ENCODE results near the gene IQCF5. TPM values are rescaled to one million over a fixed set of nuclear protein-coding genes. Genes with fewer than 3 reads are reported as not detected.

IQCF5 gene
- total RNA-seq, 3 donors from 2014 or later (not counting 1 experiment from before 2014, with no cell fraction given), result not detected

- no peak overlapping the region for H3K4me3 Mint-ChIP-seq
- H3K9me3 Mint-ChIP-seq, result no peaks in the 10 kb centered on the region
- TF ChIP-seq, protein P1, sequence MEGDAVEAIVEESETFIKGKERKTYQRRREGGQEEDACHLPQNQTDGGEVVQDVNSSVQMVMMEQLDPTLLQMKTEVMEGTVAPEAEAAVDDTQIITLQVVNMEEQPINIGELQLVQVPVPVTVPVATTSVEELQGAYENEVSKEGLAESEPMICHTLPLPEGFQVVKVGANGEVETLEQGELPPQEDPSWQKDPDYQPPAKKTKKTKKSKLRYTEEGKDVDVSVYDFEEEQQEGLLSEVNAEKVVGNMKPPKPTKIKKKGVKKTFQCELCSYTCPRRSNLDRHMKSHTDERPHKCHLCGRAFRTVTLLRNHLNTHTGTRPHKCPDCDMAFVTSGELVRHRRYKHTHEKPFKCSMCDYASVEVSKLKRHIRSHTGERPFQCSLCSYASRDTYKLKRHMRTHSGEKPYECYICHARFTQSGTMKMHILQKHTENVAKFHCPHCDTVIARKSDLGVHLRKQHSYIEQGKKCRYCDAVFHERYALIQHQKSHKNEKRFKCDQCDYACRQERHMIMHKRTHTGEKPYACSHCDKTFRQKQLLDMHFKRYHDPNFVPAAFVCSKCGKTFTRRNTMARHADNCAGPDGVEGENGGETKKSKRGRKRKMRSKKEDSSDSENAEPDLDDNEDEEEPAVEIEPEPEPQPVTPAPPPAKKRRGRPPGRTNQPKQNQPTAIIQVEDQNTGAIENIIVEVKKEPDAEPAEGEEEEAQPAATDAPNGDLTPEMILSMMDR (IDR thresholded peaks at IDR 0.05), result no peak
- H3K27ac Mint-ChIP-seq, result no peak overlapping the region
- Histone ChIP-seq H3K36me3 (ENCODE audit: control insufficient read depth, insufficient read depth, low read length) (no peaks in the 10 kb centered on the region), H3K27me3 (ENCODE audit: control insufficient read depth, insufficient read depth, low read length) (peaks cover 6% of the 10 kb centered on the region), H3K9me3 (ENCODE audit: control insufficient read depth, insufficient read depth, low read length) (no peaks in the 10 kb centered on the region), H3K4me1 (ENCODE audit: control insufficient read depth, insufficient read depth, low read length) (no peaks in the 10 kb centered on the region), H3K27ac (ENCODE audit: low read length) (no peak overlapping the region), H3K4me3 (ENCODE audit: low read length) (no peak overlapping the region)
- intact Hi-C loops (cut with micrococcal nuclease), result no loop called here
- no peak for DNase-seq
- ATAC-seq, result no peak
- H3K4me1 Mint-ChIP-seq, result peaks cover 0 to 3% of the 10 kb centered on the region in 2 donors
- peaks cover 25 to 46% of the 10 kb centered on the region in 2 donors for H3K27me3 Mint-ChIP-seq (ENCODE audit: low read depth in 2 of 2)
- no peaks in the 10 kb centered on the region for H3K36me3 Mint-ChIP-seq
These were observed 11.0 kb upstream of the IQCF5 start for GRCh38 chr3:51886447-51886846.

GRCh38 chr3:51879937-51880336, 4.5 kb upstream of the IQCF5 start:
- WGBS (ENCODE audit: insufficient coverage), result 60% methylated on average over 1 of the region's 2 CpGs
- no peak for DNase-seq
- no peak overlapping the region for H3K27ac ChIP-seq (ENCODE audit: low read length)
- H3K36me3 ChIP-seq (ENCODE audit: control insufficient read depth, insufficient read depth, low read length), result no peaks in the 10 kb centered on the region
- no peak overlapping the region for H3K4me3 ChIP-seq (ENCODE audit: low read length)
- Mint-ChIP-seq H3K36me3 (no peaks in the 10 kb centered on the region), H3K4me3 (no peak overlapping the region), H3K27ac (no peak overlapping the region), H3K9me3 (no peaks in the 10 kb centered on the region), H3K4me1 (peaks cover 3 to 8% of the 10 kb centered on the region in 2 donors), H3K27me3 (ENCODE audit: low read depth in 2 of 2) (peaks cover 23 to 33% of the 10 kb centered on the region in 2 donors)
- H3K9me3 ChIP-seq (ENCODE audit: control insufficient read depth, insufficient read depth, low read length), result no peaks in the 10 kb centered on the region
- ATAC-seq, result no peak
- intact Hi-C loops (cut with micrococcal nuclease), result no loop called here
- peaks cover 4% of the 10 kb centered on the region for H3K27me3 ChIP-seq (ENCODE audit: control insufficient read depth, insufficient read depth, low read length)
- H3K4me1 ChIP-seq (ENCODE audit: control insufficient read depth, insufficient read depth, low read length), result no peaks in the 10 kb centered on the region
- TF ChIP-seq, protein P1 (IDR thresholded peaks at IDR 0.05), result no peak

DNA sequence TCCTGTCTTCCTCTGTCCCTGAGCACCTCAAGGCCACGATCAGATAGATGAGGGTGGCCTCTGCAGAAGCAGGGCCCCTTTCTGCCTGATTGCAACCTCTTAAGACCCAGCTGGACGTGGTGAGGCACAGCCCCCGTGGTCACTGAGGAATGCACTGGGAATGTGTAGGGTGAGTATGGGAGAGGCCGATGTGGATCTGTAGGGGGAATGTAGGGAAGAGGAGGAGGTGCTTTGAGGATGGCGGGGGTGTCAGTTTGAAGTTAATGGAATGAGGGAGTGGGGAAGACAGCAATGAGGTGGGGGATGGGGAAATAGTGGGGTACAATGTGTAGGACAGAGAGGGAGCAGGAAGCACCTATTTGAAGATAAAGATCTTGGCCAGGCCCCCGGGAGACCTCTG, 785 bp upstream of the IQCF5 start:
- TF ChIP-seq, protein P1 (IDR thresholded peaks at IDR 0.05), result no peak
- Mint-ChIP-seq H3K9me3 (no peaks in the 10 kb centered on the region), H3K4me1 (peaks cover 8 to 16% of the 10 kb centered on the region in 2 donors), H3K27me3 (ENCODE audit: low read depth in 2 of 2) (peaks cover 20 to 22% of the 10 kb centered on the region in 2 donors), H3K27ac (no peak overlapping the region), H3K4me3 (no peak overlapping the region), H3K36me3 (no peaks in the 10 kb centered on the region)
- DNase-seq (no peak), ATAC-seq (no peak)
- Histone ChIP-seq H3K9me3 (ENCODE audit: control insufficient read depth, insufficient read depth, low read length) (no peaks in the 10 kb centered on the region), H3K36me3 (ENCODE audit: control insufficient read depth, insufficient read depth, low read length) (no peaks in the 10 kb centered on the region), H3K4me3 (ENCODE audit: low read length) (no peak overlapping the region), H3K4me1 (ENCODE audit: control insufficient read depth, insufficient read depth, low read length) (no peaks in the 10 kb centered on the region), H3K27me3 (ENCODE audit: control insufficient read depth, insufficient read depth, low read length) (peaks cover 2% of the 10 kb centered on the region), H3K27ac (ENCODE audit: low read length) (no peak overlapping the region)
- WGBS (ENCODE audit: insufficient coverage), result 65% methylated on average over 6 of the region's 6 CpGs
- intact Hi-C loops (cut with micrococcal nuclease), result no loop called here

DNA sequence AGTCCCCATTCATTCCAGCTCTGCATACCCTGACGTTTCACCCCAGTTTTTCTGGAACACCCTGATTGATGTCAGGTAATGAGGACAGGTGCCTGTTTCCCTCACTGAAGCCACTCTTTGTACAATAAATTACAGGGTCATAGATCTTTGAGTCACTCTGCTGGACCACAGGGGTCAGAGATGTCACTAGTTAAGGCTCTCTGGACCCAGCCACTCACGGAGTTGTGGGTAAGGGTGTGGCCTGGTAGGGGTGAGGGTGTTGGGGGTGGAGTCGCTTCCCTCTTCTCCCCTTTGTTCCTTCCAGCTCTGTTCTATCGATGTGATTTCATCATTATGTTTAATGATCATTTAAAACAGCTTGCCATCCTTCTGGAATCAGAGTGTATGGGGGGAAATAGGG, 512 bp downstream of the IQCF5 start:
- Mint-ChIP-seq H3K27ac (peak overlapping the region in 1 of 2 donors; percentile 12), H3K4me1 (peaks cover 8 to 16% of the 10 kb centered on the region in 2 donors), H3K27me3 (ENCODE audit: low read depth in 2 of 2) (peaks cover 18 to 20% of the 10 kb centered on the region in 2 donors), H3K4me3 (no peak overlapping the region), H3K36me3 (no peaks in the 10 kb centered on the region), H3K9me3 (no peaks in the 10 kb centered on the region)
- WGBS (ENCODE audit: insufficient coverage), result 25% methylated on average over 1 of the region's 4 CpGs
- Histone ChIP-seq H3K4me1 (ENCODE audit: control insufficient read depth, insufficient read depth, low read length) (no peaks in the 10 kb centered on the region), H3K4me3 (ENCODE audit: low read length) (no peak overlapping the region), H3K36me3 (ENCODE audit: control insufficient read depth, insufficient read depth, low read length) (no peaks in the 10 kb centered on the region), H3K9me3 (ENCODE audit: control insufficient read depth, insufficient read depth, low read length) (no peaks in the 10 kb centered on the region), H3K27ac (ENCODE audit: low read length) (no peak overlapping the region), H3K27me3 (ENCODE audit: control insufficient read depth, insufficient read depth, low read length) (peaks cover under 1% of the 10 kb centered on the region)
- TF ChIP-seq, protein P1 (IDR thresholded peaks at IDR 0.05), result no peak
- ATAC-seq (no peak), DNase-seq (no peak)
- intact Hi-C loops (cut with micrococcal nuclease), result no loop called here
